Endothelial cell (in vitro differentiated cells): ENCODE measurements around the gene SIRPD. TPM values are rescaled to one million over a fixed set of nuclear protein-coding genes. Genes with fewer than 3 reads are reported as not detected.

Source experiments
- DNase-seq: peaks from one replicate; pipeline ENCODE4 v3.0.0; 2021; ENCODE audit warnings: low spot score
- H3K27ac Mint-ChIP-seq: one replicate; pipeline ENCODE4 v1.8.0; 2021; ENCODE audit warnings: mixed read lengths, inconsistent platforms; ENCODE audit not compliant: unreplicated experiment
- H3K27me3 Mint-ChIP-seq: one replicate; pipeline ENCODE4 v1.8.0; 2021; ENCODE audit warnings: mild to moderate bottlenecking, moderate library complexity, mixed read lengths, inconsistent platforms; ENCODE audit not compliant: unreplicated experiment
- H3K36me3 Mint-ChIP-seq: one replicate; pipeline ENCODE4 v1.8.0; 2021; ENCODE audit warnings: mild to moderate bottlenecking, low read depth, mixed read lengths, inconsistent platforms; ENCODE audit not compliant: unreplicated experiment
- H3K4me1 Mint-ChIP-seq: one replicate; pipeline ENCODE4 v1.8.0; 2021; ENCODE audit warnings: mild to moderate bottlenecking, mixed read lengths, inconsistent platforms; ENCODE audit not compliant: unreplicated experiment
- H3K4me3 Mint-ChIP-seq: one replicate; pipeline ENCODE4 v1.8.0; 2021; ENCODE audit warnings: mild to moderate bottlenecking, mixed read lengths, inconsistent platforms; ENCODE audit not compliant: unreplicated experiment
- H3K9me3 Mint-ChIP-seq: one replicate; pipeline ENCODE4 v1.8.0; 2021; ENCODE audit warnings: mixed read lengths, inconsistent platforms; ENCODE audit not compliant: unreplicated experiment
- long read RNA-seq: library from polyadenylated mRNA; unstranded; transcript quantifications from one replicate; pipeline ENCODE4 v2.0.0, GENCODE V29; 2020; ENCODE audit not compliant: unreplicated experiment
- total RNA-seq: library from RNA; stranded (reverse); fragmentation: NEBNext Ultra II Directional; extraction: Animal tissue kit (Norgen Biotek cat#: 25700); gene quantifications from one replicate; pipeline ENCODE4 v1.2.1, GENCODE V29; 2021; ENCODE audit not compliant: unreplicated experiment
- TF ChIP-seq, protein P1 (sequence below): fragments of 200-600 bp; sonication (generic); IDR thresholded peaks from one replicate; pipeline ENCODE4 v1.5.0; 2021; ENCODE audit warnings: antibody characterized with exemption; ENCODE audit not compliant: unreplicated experiment

Gene SIRPD
- not detected for total RNA-seq
- long read RNA-seq = 0 reads

DNA sequence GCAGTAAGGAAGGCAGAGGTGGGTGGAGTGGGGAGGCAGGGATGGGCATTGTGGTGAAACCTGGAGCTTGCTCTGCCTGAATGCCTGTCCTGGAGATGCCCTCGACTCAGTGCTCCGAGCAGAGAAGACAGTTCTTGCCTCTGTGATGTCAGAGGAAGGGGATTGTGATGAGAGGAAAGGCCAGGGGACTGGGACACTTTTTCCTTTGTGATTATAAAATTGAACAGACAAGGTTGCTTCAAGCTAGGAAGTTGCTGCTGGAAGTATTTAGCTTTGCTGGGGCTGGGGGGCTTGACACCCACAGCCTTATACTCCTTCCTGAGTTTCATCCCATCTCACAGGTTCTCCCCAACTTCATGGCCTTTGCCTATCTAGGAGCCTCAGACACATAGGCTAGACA is at the start of gene SIRPD:
Gene SIRPD, minus strand, starts transcription at position 101 of the 400 bp plus-strand sequence. Its CDS starts 52 bp downstream, at position 49.
- Mint-ChIP-seq H3K9me3 (no peaks in the 10 kb centered on the region), H3K4me1 (peaks cover 25% of the 10 kb centered on the region)

DNA sequence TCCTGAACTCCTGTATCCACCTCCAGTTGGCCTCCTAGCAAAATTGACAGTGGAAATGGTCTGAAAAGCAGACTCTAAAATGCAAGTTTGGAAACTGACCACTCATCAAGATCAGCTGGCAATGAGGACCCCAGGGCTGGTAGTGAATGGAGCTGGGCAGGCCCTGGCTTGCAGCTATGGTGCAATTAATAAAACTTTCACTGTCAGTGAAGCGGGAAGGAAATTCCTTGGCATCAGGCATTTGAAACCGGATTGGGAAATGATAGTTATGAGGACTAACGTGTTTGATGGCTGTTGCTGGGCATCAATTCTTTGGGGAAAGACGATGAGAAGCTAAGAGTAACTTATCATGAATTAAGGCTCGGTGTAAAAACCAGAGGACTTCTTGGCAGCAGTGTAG is 43.2 kb upstream of the SIRPD start:
- no peak for DNase-seq
- Mint-ChIP-seq H3K36me3 (no peaks in the 10 kb centered on the region), H3K9me3 (no peaks in the 10 kb centered on the region), H3K27me3 (no peaks in the 10 kb centered on the region), H3K27ac (no peak overlapping the region), H3K4me3 (no peak overlapping the region), H3K4me1 (no peaks in the 10 kb centered on the region)
- TF ChIP-seq, protein P1, sequence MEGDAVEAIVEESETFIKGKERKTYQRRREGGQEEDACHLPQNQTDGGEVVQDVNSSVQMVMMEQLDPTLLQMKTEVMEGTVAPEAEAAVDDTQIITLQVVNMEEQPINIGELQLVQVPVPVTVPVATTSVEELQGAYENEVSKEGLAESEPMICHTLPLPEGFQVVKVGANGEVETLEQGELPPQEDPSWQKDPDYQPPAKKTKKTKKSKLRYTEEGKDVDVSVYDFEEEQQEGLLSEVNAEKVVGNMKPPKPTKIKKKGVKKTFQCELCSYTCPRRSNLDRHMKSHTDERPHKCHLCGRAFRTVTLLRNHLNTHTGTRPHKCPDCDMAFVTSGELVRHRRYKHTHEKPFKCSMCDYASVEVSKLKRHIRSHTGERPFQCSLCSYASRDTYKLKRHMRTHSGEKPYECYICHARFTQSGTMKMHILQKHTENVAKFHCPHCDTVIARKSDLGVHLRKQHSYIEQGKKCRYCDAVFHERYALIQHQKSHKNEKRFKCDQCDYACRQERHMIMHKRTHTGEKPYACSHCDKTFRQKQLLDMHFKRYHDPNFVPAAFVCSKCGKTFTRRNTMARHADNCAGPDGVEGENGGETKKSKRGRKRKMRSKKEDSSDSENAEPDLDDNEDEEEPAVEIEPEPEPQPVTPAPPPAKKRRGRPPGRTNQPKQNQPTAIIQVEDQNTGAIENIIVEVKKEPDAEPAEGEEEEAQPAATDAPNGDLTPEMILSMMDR = no peak

More for the DNA sequence above, at the start of gene SIRPD:
- Mint-ChIP-seq H3K27me3 (peaks cover under 1% of the 10 kb centered on the region), H3K36me3 (peaks cover 3% of the 10 kb centered on the region), H3K4me3 (no peak within 1 kb of the TSS), H3K27ac (no peak within 1 kb of the TSS)
- TF ChIP-seq, protein P1 = no peak
- DNase-seq = no peak

DNA sequence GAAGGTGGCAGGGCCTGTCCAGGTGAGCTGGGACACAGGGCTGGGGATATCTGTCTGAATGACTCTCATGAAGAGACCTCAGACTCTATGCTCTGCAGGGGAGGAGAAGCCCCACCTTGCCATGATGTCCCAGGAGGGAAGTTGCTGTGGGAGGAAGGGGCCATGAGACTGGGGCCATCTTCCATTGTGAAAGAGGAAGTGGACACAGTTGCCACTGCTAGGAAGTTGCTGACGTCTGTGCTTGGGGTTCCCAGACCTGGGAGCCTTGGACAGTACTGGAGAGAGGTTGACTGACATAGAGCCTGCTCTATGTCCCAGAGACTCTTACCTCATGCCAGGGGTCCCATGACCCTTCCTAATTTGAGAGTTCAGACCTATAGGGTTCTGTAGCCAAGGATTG is 37.8 kb upstream of the SIRPD start:
- DNase-seq = no peak
- Mint-ChIP-seq H3K4me1 (no peaks in the 10 kb centered on the region), H3K27me3 (no peaks in the 10 kb centered on the region), H3K27ac (no peak overlapping the region), H3K9me3 (no peaks in the 10 kb centered on the region), H3K4me3 (no peak overlapping the region), H3K36me3 (no peaks in the 10 kb centered on the region)
- TF ChIP-seq, protein P1 = no peak

GRCh38 chr20:1588533-1589460 is 31.3 kb upstream of the SIRPD start:
- no peak for DNase-seq
- H3K27ac Mint-ChIP-seq = no peak overlapping the region
- no peaks in the 10 kb centered on the region for H3K4me1 Mint-ChIP-seq

More at GRCh38 chr20:1588533-1589460, 31.3 kb upstream of the SIRPD start:
- Mint-ChIP-seq H3K4me3 (no peak overlapping the region), H3K36me3 (no peaks in the 10 kb centered on the region), H3K9me3 (no peaks in the 10 kb centered on the region), H3K27me3 (no peaks in the 10 kb centered on the region)
- TF ChIP-seq, protein P1 = no peak
